Ovary (tissue), 9 donors: ENCODE measurements around the gene L3MBTL1. TPM values are rescaled to one million over a fixed set of nuclear protein-coding genes. Genes with fewer than 3 reads are reported as not detected.

Experiments used
- DNase-seq, 5 donors: peaks; one replicate each; pipeline ENCODE4 v3.0.0-alpha.2; 2019 to 2020
- H3K27ac ChIP-seq, 2 donors: fragments of 200-600 bp; one replicate each; pipeline versions ENCODE4 v1.5.1 to v1.8.0; 2019 to 2022
- H3K27me3 ChIP-seq: fragments of 200-600 bp; one replicate; pipeline ENCODE4 v1.8.0; 2022
- H3K36me3 ChIP-seq: fragments of 200-600 bp; sonication (generic); one replicate; pipeline ENCODE4 v1.5.1; 2019
- H3K4me1 ChIP-seq: one replicate; pipeline ENCODE4 v1.8.1; 2013; ENCODE audit warnings: mild to moderate bottlenecking, moderate library complexity; ENCODE audit not compliant: insufficient read depth
- H3K4me3 ChIP-seq: fragments of 200-600 bp; sonication (generic); one replicate; pipeline ENCODE4 v1.5.1; 2017
- H3K9me3 ChIP-seq, 2 donors: fragments of 200-600 bp in 1 of 2; sonication (generic) in 1 of 2; one replicate each; pipeline versions ENCODE4 v1.5.1 to v1.8.1; 2013 to 2019; ENCODE audit warnings: mild to moderate bottlenecking in 1 of 2, moderate library complexity in 1 of 2
- CTCF ChIP-seq, 3 donors: fragments of 450-650 bp in 2 of 3; fragments of 200-600 bp in 1 of 3; IDR thresholded peaks; one replicate each; pipeline versions ENCODE4 v1.5.1 to v1.8.0; 2016 to 2022; ENCODE audit warnings: antibody characterized with exemption in 3 of 3, mild to moderate bottlenecking in 1 of 3
- EP300 ChIP-seq: sonication (generic); formaldehyde crosslinking; IDR thresholded peaks from one replicate; pipeline ENCODE4 v1.6.1; 2017; ENCODE audit warnings: antibody characterized with exemption
- POLR2A ChIP-seq: fragments of 450-650 bp; IDR thresholded peaks from one replicate; pipeline ENCODE4 v1.6.1; 2017; ENCODE audit warnings: antibody characterized with exemption, mild to moderate bottlenecking, moderate library complexity
- WGBS, 3 donors: extraction: QIAGEN DNeasy Blood & Tissue Kit in 1 of 3; methylation state at CpG; one replicate each; pipeline versions ENCODE4 v1.1.5 to v1.1.7; 2013 to 2017; 5-methylcytosine and 5-hydroxymethylcytosine counted together
- intact Hi-C, 4 donors: fragments of 100-400 bp; cut with DNase I; formaldehyde crosslinking; loops; one replicate each; pipeline versions ENCODE4 v1.11.0 to v1.15.1; 2022 to 2023
- polyA plus RNA-seq, 2 donors: library from polyadenylated mRNA; stranded (reverse); fragments of 200-250 nt in 1 of 2; fragments of 350-450 nt in 1 of 2; fragmentation: Illumina TruSeq in 1 of 2; extraction: RNeasy Lipid Tissue Mini Kit (QIAGEN cat#74804) in 1 of 2; gene quantifications; one replicate each; pipeline ENCODE4 v1.2.3, GENCODE V29; 2013 to 2014
- total RNA-seq, 7 donors: library from RNA; depleted of rRNA in 2 of 7; stranded (reverse); fragments of >200 nt in 2 of 7; fragmentation: NEBNext Ultra II Directional in 3 of 7; extraction: Animal tissue kit (Norgen Biotek cat#: 25700) in 3 of 7; gene quantifications; one replicate each; pipeline versions ENCODE4 v1.1.0 to v1.2.4, GENCODE V29; 2016 to 2023
- donor health status: DM: no; HTN: no; CAD: no; lungs with moderate emphysema.
- donor health status: DM: no; HTN: no; CAD: no.
- donor health status: Bipolar disorder and iron deficiency.
- donor health status: DM: yes; HTN: yes; CAD: no.
- donor health status: DM: no; HTN: no; CAD: no.
- donor health status: DM: yes; HTN: yes; CAD: no.

Gene L3MBTL1
- total and polyA plus RNA-seq, 9 donors, result 8.0 to 22.9 (median 15.7) TPM

- Histone ChIP-seq H3K27ac (no peak overlapping the region), H3K9me3 (no peaks in the 10 kb centered on the region), H3K27me3 (no peaks in the 10 kb centered on the region), H3K4me3 (no peak overlapping the region), H3K36me3 (no peaks in the 10 kb centered on the region), H3K4me1 (peaks cover 7% of the 10 kb centered on the region)
- no peak for TF ChIP-seq CTCF (IDR thresholded peaks at IDR 0.05)
- TF ChIP-seq EP300, result no peak
- TF ChIP-seq POLR2A, result no peak
- intact Hi-C loops, result no loop called here
- 84 to 87% (median 87%) methylated on average over 23 of the region's 23 CpGs for WGBS, 3 donors
- no peak for DNase-seq
Measured at GRCh38 chr20:43460172-43460829, 47.2 kb upstream of the L3MBTL1 start.

- no peak overlapping the region for H3K27ac ChIP-seq
- H3K9me3 ChIP-seq, result no peaks in the 10 kb centered on the region
- no peaks in the 10 kb centered on the region for H3K36me3 ChIP-seq
- no peak overlapping the region for H3K4me3 ChIP-seq
- H3K27me3 ChIP-seq, result no peaks in the 10 kb centered on the region
- intact Hi-C loops, result no loop called here
- peaks cover 7% of the 10 kb centered on the region for H3K4me1 ChIP-seq
- no peak for TF ChIP-seq POLR2A
- WGBS, 3 donors, result 85 to 88% (median 86%) methylated on average over 10 of the region's 10 CpGs
- no peak for DNase-seq
Measured at GRCh38 chr20:43460830-43461200, 46.7 kb upstream of the L3MBTL1 start.

GRCh38 chr20:43461894-43462659 is 45.4 kb upstream of the L3MBTL1 start:
- no peak for DNase-seq
- intact Hi-C loops, result no loop called here
- no peaks in the 10 kb centered on the region for H3K36me3 ChIP-seq
- 85 to 90% (median 85%) methylated on average over 3 of the region's 3 CpGs for WGBS, 3 donors
- no peaks in the 10 kb centered on the region for H3K9me3 ChIP-seq
- no peaks in the 10 kb centered on the region for H3K27me3 ChIP-seq
- no peak overlapping the region for H3K4me3 ChIP-seq
- TF ChIP-seq POLR2A (no peak), CTCF (IDR thresholded peaks at IDR 0.05) (no peak)
- H3K4me1 ChIP-seq, result peaks cover 7% of the 10 kb centered on the region
- no peak overlapping the region for H3K27ac ChIP-seq

GRCh38 chr20:43462660-43463526 is 44.6 kb upstream of the L3MBTL1 start:
- Histone ChIP-seq H3K9me3 (no peaks in the 10 kb centered on the region), H3K27me3 (no peaks in the 10 kb centered on the region), H3K4me3 (no peak overlapping the region), H3K27ac (no peak overlapping the region), H3K36me3 (no peaks in the 10 kb centered on the region), H3K4me1 (peaks cover 7% of the 10 kb centered on the region)
- DNase-seq, result no peak
- TF ChIP-seq EP300 (no peak), POLR2A (no peak), CTCF (IDR thresholded peaks at IDR 0.05) (no peak)
- intact Hi-C loops, result no loop called here
- WGBS, 3 donors, result 80 to 86% (median 83%) methylated on average over 4 of the region's 4 CpGs
